Peyer's patch (tissue), 4 donors: Measurements from ENCODE around the gene DAW1. TPM values are rescaled to one million over a fixed set of nuclear protein-coding genes. Genes with fewer than 3 reads are reported as not detected.

Source experiments
- DNase-seq, 3 donors: peaks; one replicate each; pipeline ENCODE4 v3.0.0-alpha.2; 2017 to 2019
- H3K27ac ChIP-seq, 4 donors: fragments of 200-600 bp; sonication (generic); one replicate each; pipeline ENCODE4 v1.5.1; 2016 to 2019
- H3K27me3 ChIP-seq, 2 donors: fragments of 200-600 bp; sonication (generic); one replicate each; pipeline ENCODE4 v1.5.1; 2019
- H3K36me3 ChIP-seq, 3 donors: fragments of 200-600 bp; sonication (generic); one replicate each; pipeline ENCODE4 v1.5.1; 2016 to 2019
- H3K4me1 ChIP-seq, 4 donors: fragments of 200-600 bp; sonication (generic); one replicate each; pipeline ENCODE4 v1.5.1; 2016 to 2019
- H3K4me3 ChIP-seq, 4 donors: fragments of 200-600 bp; sonication (generic); 1 replicate in 3 of 4; 2 replicates in 1 of 4; pipeline ENCODE4 v1.5.1; 2016 to 2019; ENCODE audit warnings: mild to moderate bottlenecking in 1 of 4
- H3K9me3 ChIP-seq, 4 donors: fragments of 200-600 bp; sonication (generic); one replicate each; pipeline ENCODE4 v1.5.1; 2016 to 2019; ENCODE audit warnings: mild to moderate bottlenecking in 1 of 4
- CTCF ChIP-seq, 6 experiments: fragments of 450-650 bp in 4 of 6; fragments of 200-600 bp in 2 of 6; sonication (generic) in 1 of 6; IDR thresholded peaks; one replicate each; pipeline ENCODE4 v1.5.1; 2017 to 2019; ENCODE audit warnings: antibody characterized with exemption in 6 of 6, mild to moderate bottlenecking in 3 of 6, moderate library complexity in 1 of 6
- POLR2A ChIP-seq, 2 donors: fragments of 450-650 bp; IDR thresholded peaks; one replicate each; pipeline ENCODE4 v1.5.1; 2017; ENCODE audit warnings: antibody characterized with exemption in 2 of 2, mild to moderate bottlenecking in 2 of 2, moderate library complexity in 2 of 2
- total RNA-seq, 4 donors: library from RNA; depleted of rRNA; stranded (reverse); fragments of >200 nt; gene quantifications; one replicate each; pipeline ENCODE4 v1.1.0, GENCODE V29; 2016

The DAW1 gene
- total RNA-seq, 4 donors from 2014 or later: not detected

- peak in 2 of 3 donors; percentile 25 to 73 for DNase-seq
- Histone ChIP-seq H3K27ac (no peak overlapping the region), H3K4me1 (no peaks in the 10 kb centered on the region), H3K36me3 (no peaks in the 10 kb centered on the region), H3K4me3 (no peak overlapping the region), H3K9me3 (no peaks in the 10 kb centered on the region), H3K27me3 (no peaks in the 10 kb centered on the region)
- TF ChIP-seq CTCF (IDR thresholded peaks at IDR 0.05): peak; percentile 14 to 90 (median 74)
- TF ChIP-seq POLR2A (IDR thresholded peaks at IDR 0.05): no peak
Measured at GRCh38 chr2:227862227-227862740, 9.1 kb upstream of the DAW1 start.

- DNase-seq: no peak
- Histone ChIP-seq H3K9me3 (no peaks in the 10 kb centered on the region), H3K4me3 (no peak overlapping the region), H3K4me1 (no peaks in the 10 kb centered on the region), H3K36me3 (no peaks in the 10 kb centered on the region), H3K27me3 (no peaks in the 10 kb centered on the region), H3K27ac (no peak overlapping the region)
- TF ChIP-seq CTCF (IDR thresholded peaks at IDR 0.05) (no peak), POLR2A (IDR thresholded peaks at IDR 0.05) (no peak)
Measured at GRCh38 chr2:227862741-227863588, 8.5 kb upstream of the DAW1 start.

GRCh38 chr2:227864161-227864756 lies 7.2 kb upstream of the DAW1 start:
- Histone ChIP-seq H3K4me3 (no peak overlapping the region), H3K9me3 (no peaks in the 10 kb centered on the region), H3K36me3 (no peaks in the 10 kb centered on the region), H3K4me1 (no peaks in the 10 kb centered on the region), H3K27me3 (no peaks in the 10 kb centered on the region), H3K27ac (no peak overlapping the region)
- no peak for DNase-seq
- TF ChIP-seq POLR2A (IDR thresholded peaks at IDR 0.05) (no peak), CTCF (IDR thresholded peaks at IDR 0.05) (no peak)

- Histone ChIP-seq H3K4me1 (no peaks in the 10 kb centered on the region), H3K9me3 (no peaks in the 10 kb centered on the region), H3K36me3 (no peaks in the 10 kb centered on the region), H3K4me3 (no peak overlapping the region), H3K27me3 (no peaks in the 10 kb centered on the region), H3K27ac (no peak overlapping the region)
- TF ChIP-seq CTCF (IDR thresholded peaks at IDR 0.05) (no peak), POLR2A (IDR thresholded peaks at IDR 0.05) (no peak)
- DNase-seq: no peak
Measured at GRCh38 chr2:227865291-227865690, 6.1 kb upstream of the DAW1 start.

GRCh38 chr2:227867386-227867785 lies 4.0 kb upstream of the DAW1 start:
- DNase-seq: no peak
- no peak overlapping the region for H3K27ac ChIP-seq
- no peak overlapping the region for H3K4me3 ChIP-seq
- no peaks in the 10 kb centered on the region for H3K9me3 ChIP-seq
- no peaks in the 10 kb centered on the region for H3K27me3 ChIP-seq
- H3K36me3 ChIP-seq: no peaks in the 10 kb centered on the region
- TF ChIP-seq POLR2A (IDR thresholded peaks at IDR 0.05): no peak
- TF ChIP-seq CTCF (IDR thresholded peaks at IDR 0.05): no peak
- H3K4me1 ChIP-seq: peaks cover 0 to 9% (median 0%) of the 10 kb centered on the region in 4 donors
